GM12892 (cell line): ENCODE data around the gene HMCN1.

Source experiments
- POLR2A ChIP-seq: IDR thresholded peaks from 2 replicates; pipeline ENCODE4 v1.6.1; 2011; ENCODE audit warnings: low read depth, low read length, control low read depth
- POLR2AphosphoS5 ChIP-seq: IDR thresholded peaks from 2 replicates; pipeline ENCODE4 v1.6.1; 2011; ENCODE audit warnings: low read depth, low read length, control low read depth

GRCh38 chr1:185980891-185981290 is 246.7 kb downstream of the HMCN1 start:
- TF ChIP-seq POLR2A (no peak), POLR2AphosphoS5 (no peak)
